Measurements from ENCODE around the gene IPO7.
"Not testable (repeated sequence)": the region's sequence is repeated elsewhere in the genome, so short reads cannot be mapped to it uniquely, and the experiment has no call there.

The IPO7 gene

DNA sequence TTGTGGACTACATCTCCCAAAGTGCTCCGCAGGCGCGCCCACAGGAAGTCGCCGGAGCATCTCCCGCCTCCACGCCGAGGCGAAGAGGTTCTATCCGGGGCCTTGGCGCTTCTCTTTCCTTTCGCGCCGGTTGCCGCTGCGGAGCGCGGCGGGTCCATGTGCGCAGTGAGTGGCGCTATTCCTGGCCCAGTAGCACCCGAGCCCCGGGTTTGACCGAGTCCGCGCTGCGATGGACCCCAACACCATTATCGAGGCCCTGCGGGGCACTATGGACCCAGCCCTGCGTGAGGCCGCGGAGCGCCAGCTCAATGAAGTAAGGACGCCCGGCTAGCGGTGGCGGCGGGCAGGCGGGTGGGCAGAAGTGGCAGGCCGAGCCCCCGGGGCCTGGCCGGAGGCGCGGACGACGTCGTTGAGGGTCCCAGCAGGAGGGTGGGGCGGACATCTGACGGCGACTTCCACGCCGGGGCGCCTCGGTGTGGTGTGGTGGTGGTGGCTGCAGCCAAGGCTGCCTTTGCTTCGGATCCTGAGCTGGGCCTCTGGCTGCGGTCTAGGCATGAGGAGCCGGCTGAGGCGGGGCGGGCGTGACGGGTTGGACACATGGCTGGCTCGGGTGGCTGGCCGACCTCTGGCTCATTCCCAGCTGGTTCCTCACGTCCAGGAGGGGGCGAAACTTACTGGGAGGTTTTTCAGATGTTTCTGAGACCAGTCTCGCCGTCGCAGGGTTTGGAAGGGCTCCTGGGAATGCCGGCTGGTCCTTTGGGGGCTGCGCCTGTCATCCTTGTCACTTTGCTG lies at the start of gene IPO7:
TSS of gene IPO7 (plus strand) at position 118 of the 792 bp plus-strand sequence. CDS start at position 230, 112 bp downstream.
- no peaks in the 10 kb centered on the region for H3K9me3 ChIP-seq (ENCODE audit: control insufficient read depth, insufficient read depth, low read depth, low read length)
- no peaks in the 10 kb centered on the region for H3K27me3 ChIP-seq (ENCODE audit: control insufficient read depth, insufficient read depth, low read length)
- H3K9ac ChIP-seq (ENCODE audit: low read length), result peak within 1 kb of the TSS; percentile 99
- H3K4me3 ChIP-seq (ENCODE audit: low read depth, low read length), result peak within 1 kb of the TSS; percentile 85
- H3K27ac ChIP-seq (ENCODE audit: low read depth, low read length), result peak within 1 kb of the TSS; percentile 99
- H3K4me1 ChIP-seq (ENCODE audit: control insufficient read depth, insufficient read depth, low read length), result peaks cover 20% of the 10 kb centered on the region
- peaks cover 32% of the 10 kb centered on the region for H3K36me3 ChIP-seq (ENCODE audit: control insufficient read depth, insufficient read depth, low read length)

GRCh38 chr11:9341638-9342178 lies 42.7 kb upstream of the IPO7 start:
- no peak overlapping the region for H3K9ac ChIP-seq (ENCODE audit: low read length)
- H3K27me3 ChIP-seq (ENCODE audit: control insufficient read depth, insufficient read depth, low read length), result no peaks in the 10 kb centered on the region
- no peaks in the 10 kb centered on the region for H3K36me3 ChIP-seq (ENCODE audit: control insufficient read depth, insufficient read depth, low read length)
- no peak overlapping the region for H3K27ac ChIP-seq (ENCODE audit: low read depth, low read length)
- no peak overlapping the region for H3K4me3 ChIP-seq (ENCODE audit: low read depth, low read length)
- H3K9me3 ChIP-seq (ENCODE audit: control insufficient read depth, insufficient read depth, low read depth, low read length), result no peaks in the 10 kb centered on the region
- H3K4me1 ChIP-seq (ENCODE audit: control insufficient read depth, insufficient read depth, low read length), result 0 out of 2 replicates have a peak, but pooled peaks cover 5% of the 10 kb centered on the region

DNA sequence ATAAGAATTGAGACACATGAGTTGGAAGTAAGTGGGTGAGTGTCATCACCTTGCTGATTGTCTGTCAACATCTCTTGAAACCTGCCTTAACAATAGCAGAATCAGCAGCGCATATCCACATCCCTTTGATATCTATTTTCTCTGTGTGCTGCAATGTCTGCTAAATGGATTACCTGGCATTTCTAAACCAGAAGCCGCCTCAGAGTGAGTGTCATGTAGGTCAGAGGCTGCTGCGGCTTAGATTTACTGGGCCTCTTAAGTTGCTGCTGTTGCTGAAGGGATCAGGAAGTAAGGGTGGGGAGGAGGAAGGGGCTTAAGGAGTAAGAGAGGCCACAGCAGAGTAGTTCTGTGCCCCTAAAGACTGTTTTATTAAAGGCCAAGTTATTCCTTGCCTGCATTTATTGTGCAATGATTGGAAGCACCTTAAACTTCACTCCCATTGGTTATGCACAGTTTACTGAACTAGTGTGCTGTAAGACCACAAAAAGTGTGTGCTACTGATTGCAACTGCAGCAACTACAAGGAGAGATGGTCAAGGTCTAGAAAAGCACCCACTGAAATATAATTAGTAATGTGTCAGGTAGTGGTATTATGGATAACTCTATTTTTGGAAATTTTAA lies 40.3 kb upstream of the IPO7 start:
- H3K27me3 ChIP-seq (ENCODE audit: control insufficient read depth, insufficient read depth, low read length), result no peaks in the 10 kb centered on the region
- no peak overlapping the region for H3K4me3 ChIP-seq (ENCODE audit: low read depth, low read length)
- H3K9ac ChIP-seq (ENCODE audit: low read length), result no peak overlapping the region
- H3K36me3 ChIP-seq (ENCODE audit: control insufficient read depth, insufficient read depth, low read length), result no peaks in the 10 kb centered on the region
- no peak overlapping the region for H3K27ac ChIP-seq (ENCODE audit: low read depth, low read length)
- H3K9me3 ChIP-seq (ENCODE audit: control insufficient read depth, insufficient read depth, low read depth, low read length), result no peaks in the 10 kb centered on the region
- peaks cover 14% of the 10 kb centered on the region for H3K4me1 ChIP-seq (ENCODE audit: control insufficient read depth, insufficient read depth, low read length)

GRCh38 chr11:9347100-9347499 lies 37.4 kb upstream of the IPO7 start:
- no peaks in the 10 kb centered on the region for H3K9me3 ChIP-seq (ENCODE audit: control insufficient read depth, insufficient read depth, low read depth, low read length)
- H3K36me3 ChIP-seq (ENCODE audit: control insufficient read depth, insufficient read depth, low read length), result no peaks in the 10 kb centered on the region
- no peaks in the 10 kb centered on the region for H3K27me3 ChIP-seq (ENCODE audit: control insufficient read depth, insufficient read depth, low read length)
- no peak overlapping the region for H3K4me3 ChIP-seq (ENCODE audit: low read depth, low read length)
- no peak overlapping the region for H3K27ac ChIP-seq (ENCODE audit: low read depth, low read length)
- peaks cover 14% of the 10 kb centered on the region for H3K4me1 ChIP-seq (ENCODE audit: control insufficient read depth, insufficient read depth, low read length)
- no peak overlapping the region for H3K9ac ChIP-seq (ENCODE audit: low read length)

- H3K9ac ChIP-seq (ENCODE audit: low read length); H3K27ac ChIP-seq (ENCODE audit: low read depth, low read length); H3K27me3 ChIP-seq (ENCODE audit: control insufficient read depth, insufficient read depth, low read length); H3K36me3 ChIP-seq (ENCODE audit: control insufficient read depth, insufficient read depth, low read length); H3K9me3 ChIP-seq (ENCODE audit: control insufficient read depth, insufficient read depth, low read depth, low read length); H3K4me3 ChIP-seq (ENCODE audit: low read depth, low read length): not testable (repeated sequence)
- peaks cover 14% of the 10 kb centered on the region for H3K4me1 ChIP-seq (ENCODE audit: control insufficient read depth, insufficient read depth, low read length)
These were observed 36.7 kb upstream of the IPO7 start for GRCh38 chr11:9347779-9348178.

DNA sequence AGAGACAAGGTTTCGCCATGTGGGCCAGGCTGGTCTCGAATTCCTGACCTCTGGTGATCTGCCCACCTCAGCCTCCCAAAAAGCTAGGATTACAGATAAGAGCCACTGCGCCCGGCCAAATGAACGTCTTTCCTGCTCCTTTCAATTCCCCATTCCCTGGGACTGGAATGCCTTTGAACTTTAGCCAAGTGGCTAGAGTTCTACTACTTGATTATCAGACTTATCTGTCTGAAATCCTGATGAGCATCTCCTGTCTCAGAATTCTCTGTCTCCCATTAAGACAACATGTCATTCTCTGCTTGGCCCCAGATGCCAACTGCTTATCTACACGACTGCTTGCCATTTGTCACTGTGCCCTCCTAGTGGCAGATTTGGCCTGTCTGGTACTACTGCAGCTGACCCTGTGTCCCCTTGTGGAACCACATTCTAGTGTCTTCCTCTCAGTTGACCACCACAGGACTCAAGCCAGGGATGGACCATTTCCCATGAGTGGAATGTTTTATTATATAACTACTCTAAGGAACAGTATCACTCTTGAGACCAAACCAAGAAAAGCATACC lies 33.1 kb upstream of the IPO7 start:
- Histone ChIP-seq H3K4me1 (ENCODE audit: control insufficient read depth, insufficient read depth, low read length) (peaks cover 14% of the 10 kb centered on the region), H3K9me3 (ENCODE audit: control insufficient read depth, insufficient read depth, low read depth, low read length) (no peaks in the 10 kb centered on the region), H3K9ac (ENCODE audit: low read length) (no peak overlapping the region), H3K36me3 (ENCODE audit: control insufficient read depth, insufficient read depth, low read length) (no peaks in the 10 kb centered on the region), H3K27me3 (ENCODE audit: control insufficient read depth, insufficient read depth, low read length) (no peaks in the 10 kb centered on the region), H3K4me3 (ENCODE audit: low read depth, low read length) (no peak overlapping the region), H3K27ac (ENCODE audit: low read depth, low read length) (no peak overlapping the region)

- Histone ChIP-seq H3K27me3 (ENCODE audit: control insufficient read depth, insufficient read depth, low read length) (no peaks in the 10 kb centered on the region), H3K4me3 (ENCODE audit: low read depth, low read length) (no peak overlapping the region), H3K9me3 (ENCODE audit: control insufficient read depth, insufficient read depth, low read depth, low read length) (no peaks in the 10 kb centered on the region), H3K27ac (ENCODE audit: low read depth, low read length) (no peak overlapping the region), H3K9ac (ENCODE audit: low read length) (no peak overlapping the region), H3K4me1 (ENCODE audit: control insufficient read depth, insufficient read depth, low read length) (peaks cover under 1% of the 10 kb centered on the region; the same call in 1 of the 2 replicates), H3K36me3 (ENCODE audit: control insufficient read depth, insufficient read depth, low read length) (no peaks in the 10 kb centered on the region)
These were observed 27.4 kb upstream of the IPO7 start for GRCh38 chr11:9357041-9357440.

GRCh38 chr11:9360862-9361622 lies 23.4 kb upstream of the IPO7 start:
- H3K9ac ChIP-seq (ENCODE audit: low read length); H3K27ac ChIP-seq (ENCODE audit: low read depth, low read length); H3K36me3 ChIP-seq (ENCODE audit: control insufficient read depth, insufficient read depth, low read length); H3K9me3 ChIP-seq (ENCODE audit: control insufficient read depth, insufficient read depth, low read depth, low read length); H3K27me3 ChIP-seq (ENCODE audit: control insufficient read depth, insufficient read depth, low read length); H3K4me3 ChIP-seq (ENCODE audit: low read depth, low read length): not testable (repeated sequence)
- peaks cover 26% of the 10 kb centered on the region for H3K4me1 ChIP-seq (ENCODE audit: control insufficient read depth, insufficient read depth, low read length)

DNA sequence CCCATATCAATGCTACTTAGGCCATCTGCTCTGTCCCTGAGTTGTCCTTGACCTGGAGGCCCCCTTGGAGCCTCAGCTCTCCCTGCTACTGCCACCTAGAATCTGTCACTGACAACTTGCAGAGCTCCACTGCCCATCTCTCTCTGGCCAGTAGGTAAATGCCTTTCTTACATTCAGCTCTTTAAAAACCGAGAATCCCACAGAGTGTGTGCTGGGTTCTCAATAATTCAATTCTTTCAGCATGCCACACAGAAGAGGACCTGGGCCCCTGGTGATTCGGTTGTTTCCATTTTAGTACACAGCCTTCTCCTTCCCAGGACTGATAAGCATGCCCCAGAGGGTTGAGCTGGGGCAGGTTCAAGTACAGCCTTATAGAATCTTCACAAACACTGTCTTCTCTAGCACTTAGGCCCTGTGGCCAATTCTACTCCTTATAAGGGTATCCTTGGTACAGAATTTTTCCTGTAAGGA lies 22.0 kb upstream of the IPO7 start:
- Histone ChIP-seq H3K27ac (ENCODE audit: low read depth, low read length) (peak overlapping the region; percentile 64), H3K9me3 (ENCODE audit: control insufficient read depth, insufficient read depth, low read depth, low read length) (no peaks in the 10 kb centered on the region), H3K27me3 (ENCODE audit: control insufficient read depth, insufficient read depth, low read length) (no peaks in the 10 kb centered on the region), H3K4me1 (ENCODE audit: control insufficient read depth, insufficient read depth, low read length) (peaks cover 26% of the 10 kb centered on the region), H3K9ac (ENCODE audit: low read length) (peak overlapping the region; percentile 97), H3K4me3 (ENCODE audit: low read depth, low read length) (no peak overlapping the region), H3K36me3 (ENCODE audit: control insufficient read depth, insufficient read depth, low read length) (no peaks in the 10 kb centered on the region)

GRCh38 chr11:9363954-9364912 lies 20.2 kb upstream of the IPO7 start:
- Histone ChIP-seq H3K9me3 (ENCODE audit: control insufficient read depth, insufficient read depth, low read depth, low read length) (no peaks in the 10 kb centered on the region), H3K9ac (ENCODE audit: low read length) (peak overlapping the region; percentile 97), H3K27ac (ENCODE audit: low read depth, low read length) (peak overlapping the region; percentile 99), H3K27me3 (ENCODE audit: control insufficient read depth, insufficient read depth, low read length) (no peaks in the 10 kb centered on the region), H3K4me3 (ENCODE audit: low read depth, low read length) (peak overlapping the region; percentile 56), H3K36me3 (ENCODE audit: control insufficient read depth, insufficient read depth, low read length) (no peaks in the 10 kb centered on the region), H3K4me1 (ENCODE audit: control insufficient read depth, insufficient read depth, low read length) (peaks cover 26% of the 10 kb centered on the region)
